SK-N-SH (cell line): Measurements from ENCODE around the gene ZNF236. TPM values are rescaled to one million over a fixed set of nuclear protein-coding genes. Genes with fewer than 3 reads are reported as not detected.

Source experiments
- CTCF ChIA-PET: fragments of 300-600, 350-600 bp; formaldehyde crosslinking; extraction: SDS; loops from one replicate; lab custom pipeline; 2021; lab: Yijun Ruan, JAX
- POLR2A ChIA-PET: fragments of 350-600 bp; sonication (Branson Sonifier 250); formaldehyde crosslinking; extraction: SDS; loops from one replicate; lab custom pipeline; 2020; ENCODE audit warnings: antibody characterized with exemption, inconsistent platforms; lab: Yijun Ruan, JAX
- DNase-seq: peaks from one replicate; pipeline ENCODE4 v3.0.0; 2012
- H2AFZ ChIP-seq: fragments of 200-600 bp; sonication (generic); 2 replicates; pipeline ENCODE4 v1.8.1; 2016; ENCODE audit warnings: antibody characterized with exemption, mild to moderate bottlenecking, low read depth
- H3F3A ChIP-seq: fragments of 200-600 bp; sonication (generic); replicated peaks from 2 replicates; pipeline ENCODE3; 2016; ENCODE audit warnings: antibody characterized with exemption, mild to moderate bottlenecking; ENCODE audit not compliant: insufficient read depth
- H3K27ac ChIP-seq, 2 experiments: fragments of 200-500 bp in 1 of 2; fragments of 200-600 bp in 1 of 2; sonication (Bioruptor generic) in 1 of 2; sonication (generic), shearing (Covaris generic) in 1 of 2; 2 replicates each; pipeline versions ENCODE4 v1.5.1 to v1.6.1; 2014 to 2016; ENCODE audit warnings: low read depth in 2 of 2, inconsistent platforms in 1 of 2, low read length in 1 of 2, mild to moderate bottlenecking in 1 of 2, mixed read lengths in 1 of 2
- H3K27me3 ChIP-seq: fragments of 200-600 bp; sonication (generic), shearing (Covaris generic); 2 replicates; pipeline ENCODE4 v1.6.1; 2016; ENCODE audit warnings: mixed run types; ENCODE audit not compliant: insufficient read depth
- H3K36me3 ChIP-seq, 2 experiments: fragments of 200-500 bp in 1 of 2; fragments of 200-600 bp in 1 of 2; sonication (Bioruptor generic) in 1 of 2; sonication (generic) in 1 of 2; replicated peaks in 1 of 2; 2 replicates each; pipeline versions ENCODE3 to v1.5.1; 2014 to 2016; ENCODE audit warnings: low read length in 1 of 2, mild to moderate bottlenecking in 1 of 2; ENCODE audit not compliant: insufficient read depth in 2 of 2, control insufficient read depth in 1 of 2
- H3K4me1 ChIP-seq, 2 experiments: fragments of 200-500 bp in 1 of 2; fragments of 200-600 bp in 1 of 2; sonication (Bioruptor generic) in 1 of 2; sonication (generic), shearing (Covaris generic) in 1 of 2; 2 replicates each; pipeline versions ENCODE4 v1.5.1 to v1.6.1; 2014 to 2016; ENCODE audit warnings: low read depth in 1 of 2, low read length in 1 of 2, mixed run types in 1 of 2; ENCODE audit not compliant: insufficient read depth in 2 of 2, control insufficient read depth in 1 of 2
- H3K4me2 ChIP-seq: fragments of 200-600 bp; sonication (generic), shearing (Covaris generic); 2 replicates; pipeline ENCODE4 v1.6.1; 2017; ENCODE audit warnings: mixed run types
- H3K4me3 ChIP-seq, 2 experiments: fragments of 200-500 bp in 1 of 2; fragments of 200-600 bp in 1 of 2; sonication (Bioruptor generic) in 1 of 2; sonication (generic), shearing (Covaris generic) in 1 of 2; 2 replicates each; pipeline versions ENCODE4 v1.5.1 to v1.8.1; 2014 to 2016; ENCODE audit warnings: low read depth in 2 of 2, inconsistent platforms in 1 of 2, low read length in 1 of 2, mild to moderate bottlenecking in 1 of 2, mixed read lengths in 1 of 2, moderate library complexity in 1 of 2
- H3K79me2 ChIP-seq: fragments of 200-600 bp; sonication (generic); 2 replicates; pipeline ENCODE4 v1.8.1; 2017; ENCODE audit warnings: mild to moderate bottlenecking; ENCODE audit not compliant: insufficient read depth
- H3K9ac ChIP-seq: fragments of 200-600 bp; sonication (generic); 2 replicates; pipeline ENCODE4 v1.6.1; 2017; ENCODE audit warnings: mixed run types
- H3K9me2 ChIP-seq: fragments of 200-600 bp; sonication (generic); 2 replicates; pipeline ENCODE4 v1.6.1; 2017; ENCODE audit warnings: mixed run types
- H3K9me3 ChIP-seq: fragments of 200-600 bp; sonication (generic); 2 replicates; pipeline ENCODE4 v1.6.1; 2017; ENCODE audit warnings: mixed run types, mild to moderate bottlenecking, moderate library complexity
- H4K20me1 ChIP-seq: fragments of 200-600 bp; sonication (generic); 2 replicates; pipeline ENCODE4 v1.6.1; 2017; ENCODE audit warnings: mild to moderate bottlenecking, mixed run types; ENCODE audit not compliant: insufficient read depth
- ELF1 ChIP-seq: IDR thresholded peaks from 2 replicates; pipeline ENCODE4 v1.4.0; 2012
- EP300 ChIP-seq, 2 experiments: IDR thresholded peaks; 2 replicates each; pipeline versions ENCODE4 v1.4.0 to v1.6.1; 2012; ENCODE audit warnings: borderline replicate concordance in 1 of 2, low read depth in 1 of 2, low read length in 1 of 2
- MXI1 ChIP-seq: IDR thresholded peaks from 2 replicates; pipeline ENCODE4 v1.6.1; 2012; ENCODE audit warnings: mild to moderate bottlenecking, low read depth, low read length, improper control_type of control experiment
- NRF1 ChIP-seq: IDR thresholded peaks from 2 replicates; pipeline ENCODE4 v1.6.1; 2012; ENCODE audit warnings: low read depth, mild to moderate bottlenecking, low read length
- POLR2AphosphoS5 ChIP-seq: IDR thresholded peaks from 2 replicates; pipeline ENCODE4 v1.6.1; 2012; ENCODE audit warnings: low read depth, low read length
- SIN3A ChIP-seq: IDR thresholded peaks from 2 replicates; pipeline ENCODE4 v1.6.1; 2012; ENCODE audit warnings: low read depth, mild to moderate bottlenecking, low read length, moderate library complexity, borderline replicate concordance
- TEAD4 ChIP-seq: IDR thresholded peaks from 2 replicates; pipeline ENCODE4 v1.4.0; 2012; ENCODE audit warnings: mild to moderate bottlenecking, borderline replicate concordance; ENCODE audit not compliant: insufficient read depth
- YY1 ChIP-seq: IDR thresholded peaks from 2 replicates; pipeline ENCODE4 v1.4.0; 2012; ENCODE audit warnings: low read depth, mild to moderate bottlenecking
- WGBS: methylation state at CpG from one replicate; pipeline ENCODE4 v1.1.6; 2017; ENCODE audit warnings: low lambda C conversion rate; 5-methylcytosine and 5-hydroxymethylcytosine counted together
- polyA plus RNA-seq, 3 experiments: library from polyadenylated mRNA; depleted of rRNA; stranded (reverse); fragments of >200 nt; gene quantifications; 2 replicates each; pipeline ENCODE4 v1.2.3, GENCODE V29; 2012
- TF ChIP-seq, protein P1 (sequence below): fragments of 150-350 bp; IDR thresholded peaks from 2 replicates; pipeline ENCODE4 v1.6.1; 2016; ENCODE audit warnings: mild to moderate bottlenecking, low read depth, low read length
- TF ChIP-seq, protein P2 (sequence below): IDR thresholded peaks from 2 replicates; pipeline ENCODE4 v1.4.0; 2012; ENCODE audit warnings: low read depth, borderline replicate concordance
- TF ChIP-seq, protein P3 (sequence below): IDR thresholded peaks from 2 replicates; pipeline ENCODE4 v1.4.0; 2012; ENCODE audit warnings: low read depth
- TF ChIP-seq, protein P4 (sequence below): IDR thresholded peaks from 2 replicates; pipeline ENCODE4 v1.6.1; 2012; ENCODE audit warnings: mild to moderate bottlenecking, low read depth, low read length, moderate library complexity

Gene ZNF236
- polyA plus RNA-seq, 1 of the 3 experiments (the other 2 are of a cell fraction) = 4.2 TPM

DNA sequence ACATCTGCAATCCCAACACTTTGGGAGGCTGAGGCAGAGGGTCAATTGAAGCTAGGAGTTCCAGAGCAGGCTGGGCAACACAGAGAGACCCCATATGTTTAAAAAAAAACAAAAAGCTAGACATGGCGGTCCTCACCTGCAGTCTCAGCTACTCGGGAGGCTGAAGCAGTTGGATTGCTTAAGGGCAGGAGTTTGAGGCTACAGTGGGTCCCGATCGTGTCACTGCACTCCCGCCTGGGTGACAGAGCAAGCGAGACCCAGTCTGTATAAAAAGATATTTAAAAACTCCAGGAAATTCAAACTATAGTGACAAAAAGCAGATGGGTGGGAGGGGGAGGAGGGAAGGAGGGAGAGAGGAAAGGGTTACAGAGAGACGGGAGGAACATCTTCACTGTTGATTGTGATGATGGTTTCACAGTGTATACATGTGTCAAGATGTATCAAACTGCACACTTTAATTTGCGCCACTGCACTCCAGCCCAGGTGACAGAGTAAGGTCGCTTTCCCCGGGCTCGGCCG lies 942 bp upstream of the ZNF236 start:
- Histone ChIP-seq H4K20me1 (0 out of 2 replicates have a peak, but pooled peaks cover 7% of the 10 kb centered on the region), H3K9me3 (no peaks in the 10 kb centered on the region), H3K79me2 (peaks cover 88% of the 10 kb centered on the region), H3K4me3 (peak overlapping the region; percentile 85 to 96), H2AFZ (peak overlapping the region; percentile 67), H3K27me3 (no peaks in the 10 kb centered on the region), H3K27ac (peak overlapping the region; percentile 81 to 91), H3K9ac (peak overlapping the region; percentile 90), H3K4me1 (peaks cover 3 to 13% of the 10 kb centered on the region in 2 experiments; a peak in 1 of 4 replicates), H3F3A (no peaks in the 10 kb centered on the region), H3K9me2 (no peaks in the 10 kb centered on the region), H3K36me3 (peaks cover 0 to 6% of the 10 kb centered on the region in 2 experiments), H3K4me2 (peak overlapping the region; percentile 98)
- CTCF ChIA-PET = interaction anchor here (1.2 to 3.6 kb wide), 4 partner anchors 9 to 276 kb away, joined by 3 to 42 read pairs (median 6); no protein-coding TSS in a partner anchor
- WGBS = under 1% methylated on average over 12 of the region's 12 CpGs
- POLR2A ChIA-PET = interaction anchor here (1.2 to 1.3 kb wide), 2 partner anchors 8 to 15 kb away, joined by 3 read pairs; no protein-coding TSS in a partner anchor
- no peak for DNase-seq
- no peak for TF ChIP-seq SIN3A
- TF ChIP-seq TEAD4 = no peak
- no peak for TF ChIP-seq MXI1
- TF ChIP-seq EP300 (IDR thresholded peaks at IDR 0.05; ENCODE audit: borderline replicate concordance in 1 of 2, low read depth in 1 of 2, low read length in 1 of 2) = no peak
- TF ChIP-seq, protein P1, sequence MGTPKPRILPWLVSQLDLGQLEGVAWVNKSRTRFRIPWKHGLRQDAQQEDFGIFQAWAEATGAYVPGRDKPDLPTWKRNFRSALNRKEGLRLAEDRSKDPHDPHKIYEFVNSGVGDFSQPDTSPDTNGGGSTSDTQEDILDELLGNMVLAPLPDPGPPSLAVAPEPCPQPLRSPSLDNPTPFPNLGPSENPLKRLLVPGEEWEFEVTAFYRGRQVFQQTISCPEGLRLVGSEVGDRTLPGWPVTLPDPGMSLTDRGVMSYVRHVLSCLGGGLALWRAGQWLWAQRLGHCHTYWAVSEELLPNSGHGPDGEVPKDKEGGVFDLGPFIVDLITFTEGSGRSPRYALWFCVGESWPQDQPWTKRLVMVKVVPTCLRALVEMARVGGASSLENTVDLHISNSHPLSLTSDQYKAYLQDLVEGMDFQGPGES = no peak

DNA sequence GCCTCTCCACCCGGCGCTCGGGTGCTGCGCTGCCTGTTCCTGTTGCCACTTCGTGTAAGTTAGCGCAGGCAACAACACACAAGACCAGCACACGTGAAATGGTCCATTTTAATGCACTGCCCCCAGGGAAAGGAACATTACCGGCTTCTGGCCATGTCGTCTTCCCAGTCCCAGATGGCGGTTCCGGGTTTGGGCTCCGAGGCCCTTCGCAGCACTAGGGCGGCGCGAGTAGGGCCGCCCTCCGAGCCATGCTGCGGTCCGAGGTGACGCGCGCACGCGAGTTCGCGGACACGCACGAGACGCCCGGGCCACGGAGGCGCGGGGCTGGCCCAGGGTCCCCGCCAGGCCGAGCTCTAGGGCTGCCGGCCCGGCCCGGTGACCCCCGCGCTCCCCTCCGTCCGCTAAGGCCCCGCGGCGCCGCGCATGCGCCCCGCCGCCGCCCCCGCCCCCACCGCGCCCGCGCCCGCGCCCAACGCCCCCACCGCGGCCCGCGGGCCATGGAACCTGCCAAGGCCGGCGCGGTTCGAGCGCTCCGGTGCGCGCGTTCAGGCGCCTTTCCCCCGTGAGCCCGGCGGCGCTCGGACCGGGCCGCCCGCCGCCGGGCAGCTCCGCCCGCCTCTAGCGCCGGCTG lies 367 bp upstream of the ZNF236 start:
- Histone ChIP-seq H3K4me3 (peak overlapping the region; percentile 85 to 96), H3F3A (no peaks in the 10 kb centered on the region), H3K27ac (peak overlapping the region; percentile 81 to 91), H3K9me3 (no peaks in the 10 kb centered on the region), H3K27me3 (no peaks in the 10 kb centered on the region), H3K9me2 (no peaks in the 10 kb centered on the region), H3K36me3 (peaks cover 0 to 6% of the 10 kb centered on the region in 2 experiments), H4K20me1 (0 out of 2 replicates have a peak, but pooled peaks cover 5% of the 10 kb centered on the region), H3K9ac (peak overlapping the region; percentile 90), H3K79me2 (peaks cover 90% of the 10 kb centered on the region), H3K4me2 (peak overlapping the region; percentile 98), H3K4me1 (peaks cover 3 to 13% of the 10 kb centered on the region in 2 experiments; a peak in 1 of 4 replicates), H2AFZ (peak overlapping the region; percentile 67)
- POLR2A ChIA-PET = interaction anchor here (0.6 to 1.3 kb wide), 2 partner anchors 15 to 34 kb away, joined by 3 to 4 read pairs; no protein-coding TSS in a partner anchor
- 0% methylated on average over 12 of the region's 88 CpGs for WGBS
- TF ChIP-seq, protein P2, sequence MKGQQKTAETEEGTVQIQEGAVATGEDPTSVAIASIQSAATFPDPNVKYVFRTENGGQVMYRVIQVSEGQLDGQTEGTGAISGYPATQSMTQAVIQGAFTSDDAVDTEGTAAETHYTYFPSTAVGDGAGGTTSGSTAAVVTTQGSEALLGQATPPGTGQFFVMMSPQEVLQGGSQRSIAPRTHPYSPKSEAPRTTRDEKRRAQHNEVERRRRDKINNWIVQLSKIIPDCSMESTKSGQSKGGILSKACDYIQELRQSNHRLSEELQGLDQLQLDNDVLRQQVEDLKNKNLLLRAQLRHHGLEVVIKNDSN = no peak
- TF ChIP-seq, protein P3, sequence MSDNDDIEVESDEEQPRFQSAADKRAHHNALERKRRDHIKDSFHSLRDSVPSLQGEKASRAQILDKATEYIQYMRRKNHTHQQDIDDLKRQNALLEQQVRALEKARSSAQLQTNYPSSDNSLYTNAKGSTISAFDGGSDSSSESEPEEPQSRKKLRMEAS = peak; percentile 59
- TF ChIP-seq, protein P4, sequence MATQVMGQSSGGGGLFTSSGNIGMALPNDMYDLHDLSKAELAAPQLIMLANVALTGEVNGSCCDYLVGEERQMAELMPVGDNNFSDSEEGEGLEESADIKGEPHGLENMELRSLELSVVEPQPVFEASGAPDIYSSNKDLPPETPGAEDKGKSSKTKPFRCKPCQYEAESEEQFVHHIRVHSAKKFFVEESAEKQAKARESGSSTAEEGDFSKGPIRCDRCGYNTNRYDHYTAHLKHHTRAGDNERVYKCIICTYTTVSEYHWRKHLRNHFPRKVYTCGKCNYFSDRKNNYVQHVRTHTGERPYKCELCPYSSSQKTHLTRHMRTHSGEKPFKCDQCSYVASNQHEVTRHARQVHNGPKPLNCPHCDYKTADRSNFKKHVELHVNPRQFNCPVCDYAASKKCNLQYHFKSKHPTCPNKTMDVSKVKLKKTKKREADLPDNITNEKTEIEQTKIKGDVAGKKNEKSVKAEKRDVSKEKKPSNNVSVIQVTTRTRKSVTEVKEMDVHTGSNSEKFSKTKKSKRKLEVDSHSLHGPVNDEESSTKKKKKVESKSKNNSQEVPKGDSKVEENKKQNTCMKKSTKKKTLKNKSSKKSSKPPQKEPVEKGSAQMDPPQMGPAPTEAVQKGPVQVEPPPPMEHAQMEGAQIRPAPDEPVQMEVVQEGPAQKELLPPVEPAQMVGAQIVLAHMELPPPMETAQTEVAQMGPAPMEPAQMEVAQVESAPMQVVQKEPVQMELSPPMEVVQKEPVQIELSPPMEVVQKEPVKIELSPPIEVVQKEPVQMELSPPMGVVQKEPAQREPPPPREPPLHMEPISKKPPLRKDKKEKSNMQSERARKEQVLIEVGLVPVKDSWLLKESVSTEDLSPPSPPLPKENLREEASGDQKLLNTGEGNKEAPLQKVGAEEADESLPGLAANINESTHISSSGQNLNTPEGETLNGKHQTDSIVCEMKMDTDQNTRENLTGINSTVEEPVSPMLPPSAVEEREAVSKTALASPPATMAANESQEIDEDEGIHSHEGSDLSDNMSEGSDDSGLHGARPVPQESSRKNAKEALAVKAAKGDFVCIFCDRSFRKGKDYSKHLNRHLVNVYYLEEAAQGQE = 0 out of 2 replicates have a peak, but pooled peaks have one; percentile 7
- TF ChIP-seq MXI1 (peak; percentile 69; the same call in 1 of the 2 replicates), YY1 (0 out of 2 replicates have a peak, but pooled peaks have one; percentile 56), POLR2AphosphoS5 (no peak), NRF1 (peak; percentile 55), ELF1 (peak; percentile 75)
- peak; percentile 95 for DNase-seq
- CTCF ChIA-PET = interaction anchor here (1.2 to 3.6 kb wide), 4 partner anchors 10 to 275 kb away, joined by 3 to 42 read pairs (median 12); no protein-coding TSS in a partner anchor
